ENCODE measurements around the gene DOLK. TPM values are rescaled to one million over a fixed set of nuclear protein-coding genes. Genes with fewer than 3 reads are reported as not detected.

Gene DOLK
- polyA plus RNA-seq, 1 of the 3 experiments (the other 2 are of a cell fraction) = 23.1 TPM

- CTCF ChIA-PET = interaction anchor here (1.0 to 1.5 kb wide), 3 partner anchors 21 to 28 kb away, joined by 3 to 5 read pairs (median 3); no protein-coding TSS in a partner anchor
- WGBS (ENCODE audit: low lambda C conversion rate) = 87% methylated on average over 7 of the region's 8 CpGs
Measured at GRCh38 chr9:128899566-128900322, 47.7 kb downstream of the DOLK start.

GRCh38 chr9:128898845-128899565 lies 48.4 kb downstream of the DOLK start:
- H4K20me1 ChIP-seq (ENCODE audit: insufficient read depth) = no peaks in the 10 kb centered on the region
- no peak overlapping the region for H3K9ac ChIP-seq
- peaks cover 4 to 25% of the 10 kb centered on the region in 2 experiments for H3K36me3 ChIP-seq (replicated peaks in 1 of 2; ENCODE audit: control insufficient read depth in 1 of 2, insufficient read depth in 2 of 2, low read length in 1 of 2)

More at GRCh38 chr9:128899566-128900322, 47.7 kb downstream of the DOLK start:
- Histone ChIP-seq H3F3A (replicated peaks; ENCODE audit: insufficient read depth) (peaks cover 8% of the 10 kb centered on the region), H3K4me3 (ENCODE audit: low read depth in 2 of 2, low read length in 1 of 2) (no peak overlapping the region), H3K9ac (no peak overlapping the region), H2AFZ (ENCODE audit: low read depth) (no peak overlapping the region), H3K36me3 (replicated peaks in 1 of 2; ENCODE audit: control insufficient read depth in 1 of 2, insufficient read depth in 2 of 2, low read length in 1 of 2) (peaks cover 4 to 25% of the 10 kb centered on the region in 2 experiments), H3K79me2 (ENCODE audit: insufficient read depth) (peaks cover 84% of the 10 kb centered on the region; the same call in 1 of the 2 replicates), H3K9me3 (no peaks in the 10 kb centered on the region), H3K4me2 (no peak overlapping the region), H3K27ac (ENCODE audit: low read depth in 2 of 2, low read length in 1 of 2) (no peak overlapping the region), H3K4me1 (ENCODE audit: control insufficient read depth in 1 of 2, insufficient read depth in 2 of 2, low read depth in 1 of 2, low read length in 1 of 2) (peaks cover 5 to 7% of the 10 kb centered on the region in 2 experiments; a peak in 2 of 4 replicates), H4K20me1 (ENCODE audit: insufficient read depth) (no peaks in the 10 kb centered on the region), H3K27me3 (ENCODE audit: insufficient read depth) (no peaks in the 10 kb centered on the region), H3K9me2 (no peaks in the 10 kb centered on the region)
- POLR2A ChIA-PET = no interaction called here
- no peak for TF ChIP-seq ZBTB33 (IDR thresholded peaks at IDR 0.05; ENCODE audit: borderline replicate concordance, low read depth)
- DNase-seq = no peak

GRCh38 chr9:128898382-128898781 lies 49.0 kb downstream of the DOLK start:
- Histone ChIP-seq H3K9me2 (no peaks in the 10 kb centered on the region), H3K4me2 (no peak overlapping the region), H3K79me2 (ENCODE audit: insufficient read depth) (peaks cover 85% of the 10 kb centered on the region; the same call in 1 of the 2 replicates), H3K9ac (no peak overlapping the region), H3K9me3 (no peaks in the 10 kb centered on the region), H3K27ac (ENCODE audit: low read depth in 2 of 2, low read length in 1 of 2) (no peak overlapping the region), H3K4me3 (ENCODE audit: low read depth in 2 of 2, low read length in 1 of 2) (no peak overlapping the region), H4K20me1 (ENCODE audit: insufficient read depth) (no peaks in the 10 kb centered on the region), H3K4me1 (ENCODE audit: control insufficient read depth in 1 of 2, insufficient read depth in 2 of 2, low read depth in 1 of 2, low read length in 1 of 2) (peaks cover 0 to 5% of the 10 kb centered on the region in 2 experiments; a peak in 1 of 4 replicates), H3K27me3 (ENCODE audit: insufficient read depth) (no peaks in the 10 kb centered on the region), H2AFZ (ENCODE audit: low read depth) (no peak overlapping the region), H3F3A (replicated peaks; ENCODE audit: insufficient read depth) (peaks cover 1% of the 10 kb centered on the region), H3K36me3 (replicated peaks in 1 of 2; ENCODE audit: control insufficient read depth in 1 of 2, insufficient read depth in 2 of 2, low read length in 1 of 2) (peaks cover 4 to 28% of the 10 kb centered on the region in 2 experiments)
- 93% methylated on average over 4 of the region's 5 CpGs for WGBS (ENCODE audit: low lambda C conversion rate)
- TF ChIP-seq NRF1 (IDR thresholded peaks at IDR 0.05; ENCODE audit: low read depth, low read length) (no peak), IRF3 (IDR thresholded peaks at IDR 0.05; ENCODE audit: low read depth, low read length) (no peak), FOSL2 (IDR thresholded peaks at IDR 0.05; ENCODE audit: borderline replicate concordance, low read depth) (no peak), ZBTB33 (IDR thresholded peaks at IDR 0.05; ENCODE audit: borderline replicate concordance, low read depth) (no peak), USF2 (IDR thresholded peaks at IDR 0.05; ENCODE audit: borderline replicate concordance, low read depth, low read length) (no peak), CHD2 (IDR thresholded peaks at IDR 0.05; ENCODE audit: low read length, partially characterized antibody) (no peak), PBX3 (IDR thresholded peaks at IDR 0.05) (no peak), MXI1 (IDR thresholded peaks at IDR 0.05; ENCODE audit: low read depth, low read length) (no peak)
- no peak for DNase-seq
- ChIA-PET CTCF (interaction anchor here (0.9 to 1.0 kb wide), 2 partner anchors 29 to 30 kb away, joined by 3 read pairs; no protein-coding TSS in a partner anchor), POLR2A (no interaction called here)

More at GRCh38 chr9:128898845-128899565, 48.4 kb downstream of the DOLK start:
- H3K4me1 ChIP-seq (ENCODE audit: control insufficient read depth in 1 of 2, insufficient read depth in 2 of 2, low read depth in 1 of 2, low read length in 1 of 2) = peaks cover 5% of the 10 kb centered on the region in 2 experiments; a peak in 2 of 4 replicates
- no peak overlapping the region for H3K4me3 ChIP-seq (ENCODE audit: low read depth in 2 of 2, low read length in 1 of 2)
- no peak overlapping the region for H3K4me2 ChIP-seq
- H3K9me3 ChIP-seq = no peaks in the 10 kb centered on the region
- POLR2A ChIA-PET = no interaction called here
- H3K79me2 ChIP-seq (ENCODE audit: insufficient read depth) = peaks cover 82% of the 10 kb centered on the region; the same call in 1 of the 2 replicates
- no peak for DNase-seq
- 93% methylated on average over 17 of the region's 18 CpGs for WGBS (ENCODE audit: low lambda C conversion rate)
- H3K27ac ChIP-seq (ENCODE audit: low read depth in 2 of 2, low read length in 1 of 2) = no peak overlapping the region
- no peak overlapping the region for H2AFZ ChIP-seq (ENCODE audit: low read depth)
- no peaks in the 10 kb centered on the region for H3K9me2 ChIP-seq
- TF ChIP-seq NFIC (IDR thresholded peaks at IDR 0.05; ENCODE audit: borderline replicate concordance) (no peak), JUND (IDR thresholded peaks at IDR 0.05) (no peak)
- CTCF ChIA-PET = interaction anchor here (0.9 to 1.0 kb wide), 2 partner anchors 28 to 29 kb away, joined by 3 read pairs; no protein-coding TSS in a partner anchor
- H3K27me3 ChIP-seq (ENCODE audit: insufficient read depth) = no peaks in the 10 kb centered on the region
- H3F3A ChIP-seq (replicated peaks; ENCODE audit: insufficient read depth) = peaks cover 4% of the 10 kb centered on the region
